DND-41 (cell line): ENCODE results near the gene KRI1.

ENCODE experiments used
- ATAC-seq: fragments of 200-7000 bp; cut with Tn5 transposase; 3 replicates; pipeline ENCODE4 v1.9.1; 2021; ENCODE audit warnings: low read depth; ENCODE audit not compliant: insufficient read depth
- DNase-seq: peaks from one replicate; pipeline ENCODE4 v3.0.0-alpha.2; 2020
- H2AFZ ChIP-seq: 2 replicates; pipeline ENCODE4 v1.6.0; 2012; ENCODE audit warnings: low read depth, low read length
- H3K27ac ChIP-seq: 2 replicates; pipeline ENCODE4 v1.5.1; 2012; ENCODE audit warnings: low read length, inconsistent platforms
- H3K27me3 ChIP-seq: fragments of 200-600 bp; sonication (generic); 2 replicates; pipeline ENCODE4 v1.6.0; 2012; ENCODE audit warnings: low read length, mild to moderate bottlenecking, inconsistent platforms; ENCODE audit not compliant: insufficient read depth, poor library complexity
- H3K36me3 ChIP-seq: 2 replicates; pipeline ENCODE4 v1.5.1; 2012; ENCODE audit warnings: low read length, inconsistent platforms; ENCODE audit not compliant: insufficient read depth
- H3K4me1 ChIP-seq: 2 replicates; pipeline ENCODE4 v1.5.1; 2012; ENCODE audit warnings: mild to moderate bottlenecking, low read length; ENCODE audit not compliant: insufficient read depth
- H3K4me2 ChIP-seq: 2 replicates; pipeline ENCODE4 v1.6.0; 2012; ENCODE audit warnings: mild to moderate bottlenecking, moderate library complexity, low read length, inconsistent platforms; ENCODE audit not compliant: insufficient read depth
- H3K4me3 ChIP-seq, 2 experiments: fragments of 200-600 bp in 1 of 2; shearing (Covaris generic) in 1 of 2; 2 replicates each; pipeline ENCODE4 v1.5.1; 2012 to 2016; ENCODE audit warnings: inconsistent platforms in 2 of 2, low read length in 2 of 2, mild to moderate bottlenecking in 2 of 2, low read depth in 1 of 2, moderate library complexity in 1 of 2
- H3K79me2 ChIP-seq: 2 replicates; pipeline ENCODE4 v1.6.0; 2012; ENCODE audit warnings: low read length, inconsistent platforms; ENCODE audit not compliant: insufficient read depth
- H3K9ac ChIP-seq: 2 replicates; pipeline ENCODE4 v1.6.0; 2012; ENCODE audit warnings: low read depth, mild to moderate bottlenecking, inconsistent platforms, low read length, moderate library complexity
- H3K9me3 ChIP-seq: 2 replicates; pipeline ENCODE4 v1.5.1; 2012; ENCODE audit warnings: low read length, moderate library complexity, mild to moderate bottlenecking, inconsistent platforms; ENCODE audit not compliant: insufficient read depth, severe bottlenecking
- H4K20me1 ChIP-seq: 2 replicates; pipeline ENCODE4 v1.6.0; 2012; ENCODE audit warnings: low read length; ENCODE audit not compliant: insufficient read depth
- EZH2 ChIP-seq: IDR thresholded peaks from 3 replicates; pipeline ENCODE4 v1.6.1; 2012; ENCODE audit warnings: borderline replicate concordance, low read depth, mild to moderate bottlenecking, moderate library complexity, low read length, inconsistent platforms; ENCODE audit not compliant: severe bottlenecking
- TF ChIP-seq, protein P1 (sequence below): IDR thresholded peaks from 2 replicates; pipeline ENCODE4 v1.5.1; 2012; ENCODE audit warnings: borderline replicate concordance, low read length, moderate library complexity, mild to moderate bottlenecking; ENCODE audit not compliant: poor library complexity, severe bottlenecking; ENCODE audit errors: extremely low read depth

KRI1 gene

DNA sequence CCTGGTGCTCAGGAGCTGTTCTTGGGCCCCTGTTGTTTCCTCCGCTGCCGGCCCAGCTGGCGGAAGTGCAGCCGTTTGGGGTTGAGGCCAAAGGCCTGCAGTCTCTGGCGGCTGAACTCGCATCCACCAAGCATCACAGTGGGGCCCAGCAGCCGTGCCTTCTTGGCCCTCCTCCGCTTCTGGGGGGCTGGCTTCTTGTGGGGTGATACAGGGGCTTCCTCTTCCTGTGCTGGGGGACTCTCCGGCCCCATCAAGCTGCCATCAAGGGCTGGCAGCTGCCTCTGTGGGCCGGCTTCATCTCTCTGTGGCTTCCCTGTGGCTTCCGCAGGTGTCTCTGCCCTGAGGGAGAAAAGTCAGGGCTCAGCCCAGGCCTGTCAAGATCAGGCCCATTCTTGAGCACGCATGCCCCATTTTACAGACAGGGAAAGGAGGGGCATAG lies 11.8 kb downstream of the KRI1 start:
- peaks cover 10% of the 10 kb centered on the region for H4K20me1 ChIP-seq
- no peak overlapping the region for H2AFZ ChIP-seq
- ATAC-seq = peak; percentile 86
- no peaks in the 10 kb centered on the region for H3K27me3 ChIP-seq
- peaks cover 21% of the 10 kb centered on the region for H3K79me2 ChIP-seq
- H3K4me2 ChIP-seq = peak overlapping the region; percentile 50
- peak; percentile 98 for DNase-seq
- peaks cover 77% of the 10 kb centered on the region for H3K36me3 ChIP-seq
- H3K9ac ChIP-seq = peak overlapping the region; percentile 50
- peak overlapping the region; percentile 96 for H3K27ac ChIP-seq
- H3K9me3 ChIP-seq = no peaks in the 10 kb centered on the region
- peaks cover 76% of the 10 kb centered on the region for H3K4me1 ChIP-seq
- TF ChIP-seq EZH2 = no peak
- TF ChIP-seq, protein P1, sequence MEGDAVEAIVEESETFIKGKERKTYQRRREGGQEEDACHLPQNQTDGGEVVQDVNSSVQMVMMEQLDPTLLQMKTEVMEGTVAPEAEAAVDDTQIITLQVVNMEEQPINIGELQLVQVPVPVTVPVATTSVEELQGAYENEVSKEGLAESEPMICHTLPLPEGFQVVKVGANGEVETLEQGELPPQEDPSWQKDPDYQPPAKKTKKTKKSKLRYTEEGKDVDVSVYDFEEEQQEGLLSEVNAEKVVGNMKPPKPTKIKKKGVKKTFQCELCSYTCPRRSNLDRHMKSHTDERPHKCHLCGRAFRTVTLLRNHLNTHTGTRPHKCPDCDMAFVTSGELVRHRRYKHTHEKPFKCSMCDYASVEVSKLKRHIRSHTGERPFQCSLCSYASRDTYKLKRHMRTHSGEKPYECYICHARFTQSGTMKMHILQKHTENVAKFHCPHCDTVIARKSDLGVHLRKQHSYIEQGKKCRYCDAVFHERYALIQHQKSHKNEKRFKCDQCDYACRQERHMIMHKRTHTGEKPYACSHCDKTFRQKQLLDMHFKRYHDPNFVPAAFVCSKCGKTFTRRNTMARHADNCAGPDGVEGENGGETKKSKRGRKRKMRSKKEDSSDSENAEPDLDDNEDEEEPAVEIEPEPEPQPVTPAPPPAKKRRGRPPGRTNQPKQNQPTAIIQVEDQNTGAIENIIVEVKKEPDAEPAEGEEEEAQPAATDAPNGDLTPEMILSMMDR = no peak
- no peak overlapping the region for H3K4me3 ChIP-seq

- Histone ChIP-seq H3K27me3 (no peaks in the 10 kb centered on the region), H3K79me2 (peaks cover 29% of the 10 kb centered on the region), H3K4me1 (peaks cover 76% of the 10 kb centered on the region), H3K4me2 (peak overlapping the region; percentile 49), H3K9ac (peak overlapping the region; percentile 50), H3K36me3 (peaks cover 80% of the 10 kb centered on the region), H4K20me1 (peaks cover 10% of the 10 kb centered on the region), H3K9me3 (no peaks in the 10 kb centered on the region), H3K4me3 (peak overlapping the region in 1 of 2 experiments; percentile 29; a peak in 1 of 4 replicates), H3K27ac (peak overlapping the region; percentile 96), H2AFZ (no peak overlapping the region)
- DNase-seq (peak; percentile 65), ATAC-seq (0 out of 3 replicates have a peak, but pooled peaks have one; percentile 9)
- TF ChIP-seq, protein P1 = no peak
- TF ChIP-seq EZH2 = no peak
Observed at GRCh38 chr19:10553087-10553667, 12.6 kb downstream of the KRI1 start.

- ATAC-seq (peak; percentile 16; the same call in 2 of the 3 replicates), DNase-seq (peak; percentile 67)
- Histone ChIP-seq H3K9ac (peak overlapping the region; percentile 50), H2AFZ (no peak overlapping the region), H3K27me3 (no peaks in the 10 kb centered on the region), H3K27ac (peak overlapping the region; percentile 96), H3K9me3 (no peaks in the 10 kb centered on the region), H3K79me2 (peaks cover 31% of the 10 kb centered on the region), H4K20me1 (peaks cover 10% of the 10 kb centered on the region), H3K4me3 (peak overlapping the region in 1 of 2 experiments; percentile 10; a peak in 2 of 4 replicates), H3K4me1 (peaks cover 71% of the 10 kb centered on the region), H3K4me2 (peak overlapping the region; percentile 49), H3K36me3 (peaks cover 75% of the 10 kb centered on the region)
- TF ChIP-seq, protein P1 = no peak
- no peak for TF ChIP-seq EZH2
Observed at GRCh38 chr19:10552510-10553053, 13.2 kb downstream of the KRI1 start.
